DOHH2 (cell line): Measurements from ENCODE around the gene ALKBH6.

Experiments used
- CTCF ChIP-seq: fragments of 200-600 bp; sonication (generic); IDR thresholded peaks from one replicate; pipeline ENCODE4 v1.5.1; 2014; ENCODE audit warnings: antibody characterized with exemption, mild to moderate bottlenecking, low read depth, low read length; ENCODE audit not compliant: poor library complexity, severe bottlenecking
- EZH2phosphoT487 ChIP-seq: fragments of 200-600 bp; sonication (generic); IDR thresholded peaks from 2 replicates; pipeline ENCODE4 v1.6.1; 2017; ENCODE audit warnings: borderline replicate concordance, mild to moderate bottlenecking, antibody characterized with exemption, low read length, moderate library complexity, mixed read lengths

- TF ChIP-seq CTCF (no peak), EZH2phosphoT487 (no peak)
Measured at GRCh38 chr19:36047835-36048234, 33.8 kb upstream of the ALKBH6 start.
